ENCODE results near the gene SPEF2.

Gene SPEF2

DNA sequence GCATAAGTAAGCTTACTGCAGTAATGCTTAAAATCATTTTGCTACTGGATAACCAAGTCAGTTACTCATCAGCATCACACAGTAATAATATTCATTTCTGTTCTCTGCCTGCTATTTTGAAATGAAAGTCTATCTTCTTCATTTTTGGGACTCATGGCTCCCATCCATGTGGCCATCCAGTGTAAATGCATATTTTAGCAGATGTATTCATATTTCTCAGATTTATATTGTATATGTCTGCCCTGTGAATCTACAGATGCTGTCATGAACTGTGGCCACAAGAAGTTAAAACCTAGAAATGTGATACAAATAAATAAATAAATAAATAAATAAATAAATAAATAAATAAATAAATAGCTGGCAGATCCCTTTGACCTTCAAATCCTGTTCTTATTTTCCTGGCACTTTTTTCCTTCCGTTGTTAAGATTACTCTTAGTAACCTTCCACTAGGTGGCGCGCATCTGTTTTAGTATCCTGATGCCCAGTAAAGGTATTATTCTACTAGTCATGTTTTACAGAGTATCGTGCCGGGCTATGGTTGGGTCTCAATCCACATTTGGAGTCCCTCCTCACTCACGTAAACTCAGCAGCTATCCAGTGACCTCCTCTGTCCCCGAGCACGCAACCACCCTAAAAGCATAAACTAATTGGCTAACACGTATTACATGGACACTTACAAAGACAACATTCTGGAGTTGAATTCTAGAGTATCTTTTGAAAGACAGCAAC, 159.9 kb downstream of the SPEF2 start:
- DNase-seq (ENCODE audit: low read depth in 2 of 3, low spot score in 2 of 3) = peak in 2 of 3 experiments; percentile 32 to 40

DNA sequence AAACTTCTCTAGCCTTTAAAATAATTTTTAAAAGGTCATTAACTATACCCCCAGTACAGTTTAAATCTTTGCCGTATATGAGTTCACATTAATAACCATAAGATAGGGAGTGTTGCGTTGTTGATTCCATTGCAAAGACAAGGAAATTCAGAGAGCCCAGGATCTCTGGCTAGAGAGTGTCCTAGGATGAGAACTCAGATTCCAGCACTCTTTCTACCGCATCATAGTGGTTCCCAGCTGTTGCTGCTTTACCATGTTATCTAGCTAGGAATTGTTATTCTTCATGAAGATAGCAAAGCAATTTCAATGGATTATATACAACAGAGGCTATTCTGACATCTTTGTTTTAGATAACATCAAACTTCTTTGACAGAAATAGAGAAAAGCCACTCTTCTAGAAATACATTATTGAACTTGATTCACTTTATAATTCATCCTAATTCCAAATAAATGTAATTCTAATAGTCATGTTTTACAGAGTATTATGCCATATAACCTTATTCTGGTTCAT, 160.7 kb downstream of the SPEF2 start:
- no peak for DNase-seq (ENCODE audit: low read depth in 2 of 3, low spot score in 2 of 3)

DNA sequence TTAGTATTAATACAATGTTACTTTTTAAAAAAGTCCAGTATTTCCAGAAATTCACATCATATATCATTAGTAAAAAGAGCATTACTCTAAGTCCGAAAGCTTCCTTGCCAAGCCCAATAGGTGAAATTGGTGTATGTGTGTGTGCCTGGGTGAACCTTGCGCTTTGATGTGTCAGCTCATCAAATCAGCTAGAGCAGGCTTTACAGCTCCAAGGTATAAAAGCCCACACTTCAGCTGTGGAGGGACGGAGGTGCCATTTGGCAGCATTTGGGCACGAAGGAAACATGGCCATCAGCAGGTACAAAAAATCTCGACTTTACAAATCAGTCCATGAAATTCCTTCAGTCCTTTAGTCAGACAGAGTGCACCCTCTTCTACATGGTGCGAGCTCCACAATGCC, 162.6 kb downstream of the SPEF2 start:
- DNase-seq (ENCODE audit: low read depth in 2 of 3, low spot score in 2 of 3) = no peak

DNA sequence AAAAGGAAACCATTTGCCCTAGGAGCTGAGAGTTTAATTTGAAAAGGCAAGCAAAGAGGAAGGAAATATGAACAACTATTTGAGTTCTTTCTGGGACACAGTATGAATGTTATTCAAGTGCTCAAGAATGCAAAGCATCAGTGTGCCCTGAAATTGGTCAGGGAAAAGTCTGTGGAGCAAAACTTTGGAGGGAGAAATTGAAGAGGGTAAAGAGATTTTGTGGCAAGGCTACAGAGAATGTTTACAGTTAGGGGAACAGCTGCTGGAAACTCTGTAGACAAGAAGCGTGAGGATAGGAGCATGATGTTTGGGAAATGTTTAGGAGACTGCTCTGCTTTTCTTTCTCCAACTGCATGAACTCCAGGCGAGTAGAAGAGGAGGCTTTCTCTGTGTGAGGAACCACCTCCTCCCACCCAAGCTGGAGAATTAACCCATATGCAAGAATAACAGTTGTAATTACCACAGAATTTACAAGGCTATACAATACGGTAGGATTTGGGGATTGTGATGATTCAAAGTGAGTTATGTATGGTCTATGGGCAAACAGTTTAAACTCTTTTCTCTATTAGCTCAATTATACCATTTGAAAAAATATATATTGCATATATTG, 163.6 kb downstream of the SPEF2 start:
- no peak for DNase-seq (ENCODE audit: low read depth in 2 of 3, low spot score in 2 of 3)

DNA sequence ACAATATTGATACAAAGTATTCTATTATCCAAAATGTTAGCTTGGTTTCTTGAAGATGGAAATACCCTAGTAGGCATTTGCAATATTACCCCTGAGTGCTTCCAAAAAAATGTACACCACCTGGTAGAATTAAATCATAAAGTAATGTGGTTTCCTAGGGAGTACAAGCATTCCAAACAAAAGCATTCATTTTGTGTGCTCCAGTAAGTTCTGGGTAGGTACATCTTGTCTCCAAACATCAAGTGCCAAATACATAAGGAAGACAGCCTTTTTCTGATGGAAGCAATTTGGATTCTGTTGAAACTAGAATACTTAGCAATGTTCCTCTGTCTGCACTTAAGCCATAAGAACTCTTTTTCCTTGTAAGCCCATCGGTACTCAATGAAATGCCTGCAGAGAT, 165.9 kb downstream of the SPEF2 start:
- no peak for DNase-seq (ENCODE audit: low read depth in 2 of 3, low spot score in 2 of 3)

DNA sequence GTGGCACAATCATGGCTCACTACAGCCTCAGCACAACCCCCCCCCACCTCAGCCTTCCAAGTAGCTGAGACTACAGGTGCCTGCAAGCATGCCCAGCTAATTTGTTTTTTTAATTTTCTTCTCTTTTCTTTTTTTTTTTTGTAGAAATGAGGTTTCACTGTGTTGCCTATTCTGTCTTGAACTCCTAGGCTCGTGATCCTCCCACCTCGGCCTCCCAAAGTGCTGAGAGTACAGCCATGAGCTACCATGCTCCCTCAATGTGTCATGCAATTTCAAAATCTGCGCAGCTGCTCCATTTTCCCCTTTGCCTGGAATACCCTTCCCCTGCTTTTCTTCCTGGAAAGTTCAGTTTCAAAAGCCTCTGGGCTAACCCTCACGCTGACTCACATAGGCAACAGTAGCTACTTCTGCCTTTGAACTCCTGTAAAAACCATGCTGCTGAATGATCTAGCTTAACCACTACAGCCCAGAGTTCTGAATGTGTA, 168.0 kb downstream of the SPEF2 start:
- DNase-seq (ENCODE audit: low read depth in 2 of 3, low spot score in 2 of 3) = no peak

DNA sequence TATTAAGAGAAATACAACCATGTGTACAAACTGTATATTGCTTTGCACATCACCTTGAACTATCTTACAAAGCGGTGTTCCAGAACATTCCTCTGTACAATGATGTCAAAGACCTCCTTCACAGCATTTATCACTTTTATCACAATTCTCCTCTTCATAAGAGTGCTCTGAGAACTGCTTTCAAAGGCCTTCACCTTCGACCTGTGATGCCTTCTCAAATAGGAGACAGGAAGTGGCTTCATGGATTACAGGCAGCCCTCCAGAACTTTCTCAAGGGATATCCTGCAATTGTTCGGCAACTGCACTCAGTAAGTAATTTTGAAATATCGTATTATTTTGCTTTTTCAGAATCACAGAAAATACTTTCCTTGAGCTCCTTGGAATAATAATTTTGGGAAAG, 171.1 kb downstream of the SPEF2 start:
- no peak for DNase-seq (ENCODE audit: low read depth in 2 of 3, low spot score in 2 of 3)

DNA sequence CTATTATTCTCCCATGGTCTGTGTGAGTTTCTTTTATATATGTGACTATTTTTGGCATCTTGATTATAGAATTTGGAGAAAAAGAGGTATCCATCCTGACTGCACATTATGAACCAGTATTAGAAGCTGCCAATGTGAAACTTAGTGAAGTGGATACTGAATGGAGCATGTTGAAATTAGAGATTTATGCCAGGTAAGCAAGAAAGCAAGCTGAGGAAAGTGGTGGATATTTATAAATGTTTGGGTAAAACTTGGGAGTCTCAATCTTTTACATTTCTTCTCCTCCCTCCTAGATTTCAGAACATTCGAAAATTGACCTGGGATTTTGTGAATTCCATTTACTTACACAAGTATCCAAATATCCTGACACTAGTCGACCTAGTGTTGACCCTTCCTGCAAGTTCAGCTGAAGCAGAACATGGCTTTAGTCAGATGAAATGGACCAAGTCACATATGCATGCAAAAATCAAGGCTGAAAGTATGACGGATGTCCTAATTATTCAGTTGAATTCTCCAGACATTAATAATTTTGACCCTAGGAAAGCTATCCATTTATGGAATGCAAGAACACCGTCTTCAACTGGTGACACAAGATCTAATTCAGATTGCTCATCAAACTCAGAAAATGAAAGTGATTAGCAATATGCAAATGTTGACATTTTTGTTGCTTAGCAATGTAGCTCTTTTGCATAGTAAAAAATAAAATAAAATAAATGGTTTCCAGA, 172.2 kb downstream of the SPEF2 start:
- DNase-seq (ENCODE audit: low read depth in 2 of 3, low spot score in 2 of 3) = no peak

DNA sequence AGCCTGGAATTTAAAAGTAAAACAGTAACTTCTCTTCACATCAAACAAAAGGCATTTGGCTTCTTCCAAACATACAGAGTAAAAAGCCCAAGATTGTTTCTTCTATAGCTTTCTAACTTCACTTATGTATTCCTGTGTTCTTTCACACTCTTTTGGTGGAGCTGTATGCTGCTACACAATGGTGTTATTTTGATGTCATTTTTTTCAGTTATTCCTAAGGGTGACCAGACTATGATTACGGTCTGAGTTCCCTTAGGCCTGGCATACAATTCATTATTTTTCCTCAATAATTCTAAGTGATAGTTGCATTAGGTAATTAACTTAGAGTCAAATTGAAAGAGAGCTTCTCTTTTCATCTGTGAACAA, 172.8 kb downstream of the SPEF2 start:
- no peak for DNase-seq (ENCODE audit: low read depth in 2 of 3, low spot score in 2 of 3)

DNA sequence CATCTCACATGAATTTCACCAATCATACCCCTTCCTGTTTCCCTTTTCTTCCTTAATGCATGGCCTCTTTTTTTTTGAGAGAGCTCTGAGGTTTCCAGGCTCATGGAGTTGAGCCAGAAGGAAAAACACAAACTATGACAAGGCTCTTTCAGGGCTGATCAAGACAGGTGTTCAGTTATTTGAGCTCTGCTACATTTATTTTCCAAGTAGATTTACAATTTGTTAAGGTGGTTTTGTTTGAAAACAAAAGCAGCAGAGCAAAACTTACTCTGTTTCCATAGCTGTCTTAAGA, 176.6 kb downstream of the SPEF2 start:
- DNase-seq (ENCODE audit: low read depth in 2 of 3, low spot score in 2 of 3) = no peak

DNA sequence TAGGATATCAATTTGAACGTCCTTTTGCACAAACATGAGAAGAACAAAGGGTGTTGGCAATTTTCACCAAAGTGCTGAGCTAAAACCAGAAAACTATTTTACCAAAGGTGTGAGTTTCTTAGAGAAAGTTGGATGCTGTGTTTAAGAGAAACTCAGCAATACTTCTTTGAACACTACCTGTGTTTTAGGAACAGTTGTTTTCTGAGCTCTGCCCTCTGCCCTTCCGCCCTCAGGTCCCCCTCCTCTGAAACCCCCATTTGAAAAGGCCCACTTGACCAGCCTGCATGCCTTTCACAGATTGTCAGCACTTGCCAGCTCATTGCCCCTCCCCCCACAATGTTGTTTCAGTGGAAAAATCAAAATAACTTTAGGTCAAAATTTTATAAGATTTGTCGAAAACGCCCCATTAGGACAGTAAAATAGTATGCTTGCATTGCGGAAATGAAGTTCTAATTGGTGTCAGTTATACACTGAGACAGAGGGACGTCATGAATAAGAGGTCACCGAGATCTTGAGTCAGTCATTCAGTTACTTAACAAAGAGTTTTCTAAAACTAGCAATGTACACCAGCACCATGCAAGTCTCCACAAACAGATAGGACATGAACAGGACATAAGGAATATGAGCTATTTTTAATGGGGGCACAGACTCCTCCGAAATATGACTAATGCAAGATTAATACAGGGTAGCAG, 177.2 kb downstream of the SPEF2 start:
- DNase-seq (ENCODE audit: low read depth in 2 of 3, low spot score in 2 of 3) = no peak

DNA sequence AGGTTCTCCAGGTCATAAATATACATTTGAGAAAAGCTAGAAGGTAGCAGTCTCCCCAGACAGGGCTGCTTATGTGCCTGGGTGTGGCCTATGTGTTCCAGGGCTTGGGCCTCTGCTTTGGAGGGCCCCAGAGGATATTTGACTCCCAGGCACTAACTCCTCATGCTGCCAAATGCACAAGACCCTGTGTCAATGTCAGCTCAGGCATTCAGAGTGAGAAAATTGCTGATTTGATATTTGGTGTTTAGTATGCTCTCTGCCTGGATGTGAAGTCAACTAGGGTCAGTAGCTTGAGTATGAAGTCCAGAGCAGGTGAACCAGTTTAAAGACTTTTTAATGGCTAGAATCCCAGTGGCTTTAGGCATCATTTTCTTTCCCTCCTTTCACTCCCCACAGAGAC, 181.5 kb downstream of the SPEF2 start:
- no peak for DNase-seq (ENCODE audit: low read depth in 2 of 3, low spot score in 2 of 3)

DNA sequence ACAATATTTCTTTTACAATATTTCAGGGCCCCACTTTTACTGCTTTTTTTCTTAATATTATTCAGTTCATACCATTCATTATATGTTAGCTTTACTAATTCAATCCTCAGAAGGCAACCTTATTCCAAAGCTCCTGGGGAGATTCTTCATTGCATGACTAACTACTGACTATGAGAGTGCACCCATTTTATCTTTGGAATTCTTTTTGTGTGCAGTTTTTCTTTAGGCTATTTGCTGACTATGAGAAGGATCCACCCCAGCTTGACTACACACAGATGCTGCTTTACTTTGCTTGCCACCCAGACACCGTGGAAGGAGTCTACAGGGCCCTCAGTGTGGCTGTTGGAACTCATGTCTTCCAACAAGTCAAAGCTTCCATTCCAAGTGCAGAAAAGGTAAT, 182.1 kb downstream of the SPEF2 start:
- DNase-seq (ENCODE audit: low read depth in 2 of 3, low spot score in 2 of 3) = no peak

DNA sequence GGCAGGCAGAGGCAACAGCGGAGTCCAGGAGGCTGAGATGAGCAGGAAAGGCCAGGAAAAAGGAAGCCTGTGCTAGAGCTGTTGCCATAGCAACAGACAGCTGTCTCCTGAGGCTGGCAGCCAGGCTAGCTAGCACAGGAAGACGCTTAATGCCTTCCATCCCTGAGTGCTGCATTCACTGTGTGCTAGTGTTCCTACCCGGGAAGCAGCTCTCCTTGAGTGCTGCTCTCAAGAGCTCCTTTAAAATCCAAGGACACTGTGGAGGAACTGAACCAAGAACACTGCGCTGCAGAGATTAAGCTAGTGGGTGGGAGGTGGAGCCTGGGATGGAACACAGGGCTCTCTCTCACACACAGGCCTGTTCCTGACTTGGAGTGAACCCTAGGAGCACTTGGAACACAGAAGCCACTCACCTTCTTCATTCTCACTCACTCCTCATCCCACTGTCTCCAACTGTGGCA, 185.6 kb downstream of the SPEF2 start:
- no peak for DNase-seq (ENCODE audit: low read depth in 2 of 3, low spot score in 2 of 3)

DNA sequence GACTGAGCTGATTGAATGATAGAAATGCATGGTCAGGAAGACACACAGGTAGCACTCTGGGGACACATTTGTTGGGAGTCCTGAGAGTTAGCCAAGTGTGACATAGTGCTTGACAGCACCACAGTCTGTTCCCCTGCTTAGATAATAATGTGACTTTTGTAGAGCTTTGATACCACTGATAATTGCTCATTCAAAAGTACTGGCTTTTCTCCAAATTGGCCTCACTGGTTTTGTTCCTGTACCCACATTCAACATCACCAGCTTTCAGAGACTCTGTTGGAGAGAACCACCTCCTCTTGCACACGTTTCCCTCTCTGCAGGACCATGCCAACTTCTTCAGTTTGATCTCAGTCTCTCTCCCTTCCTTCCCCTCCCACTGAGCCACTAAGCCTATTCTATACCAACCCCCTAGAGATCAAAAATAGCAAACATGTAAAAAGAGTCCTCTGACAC, 186.6 kb downstream of the SPEF2 start:
- DNase-seq (ENCODE audit: low read depth in 2 of 3, low spot score in 2 of 3) = no peak

DNA sequence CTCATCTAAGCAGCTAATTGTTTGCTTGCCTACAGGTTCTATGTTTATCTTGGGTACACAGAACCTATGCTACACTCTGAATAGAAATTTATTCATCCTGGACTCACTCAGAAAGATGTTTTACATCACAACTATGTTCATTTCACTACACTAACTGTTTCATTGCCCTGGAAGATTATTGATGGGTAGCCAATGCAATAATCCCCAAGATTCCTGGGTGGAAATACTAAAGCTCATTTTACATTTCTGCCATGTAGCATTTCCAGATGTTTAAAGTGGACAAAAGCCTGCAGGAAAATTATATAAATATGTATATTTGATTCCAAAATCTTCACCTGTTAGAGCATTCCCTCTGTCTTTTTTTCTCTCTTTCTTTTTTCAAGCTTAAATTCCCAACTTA, 187.2 kb downstream of the SPEF2 start:
- DNase-seq (ENCODE audit: low read depth in 2 of 3, low spot score in 2 of 3) = no peak

DNA sequence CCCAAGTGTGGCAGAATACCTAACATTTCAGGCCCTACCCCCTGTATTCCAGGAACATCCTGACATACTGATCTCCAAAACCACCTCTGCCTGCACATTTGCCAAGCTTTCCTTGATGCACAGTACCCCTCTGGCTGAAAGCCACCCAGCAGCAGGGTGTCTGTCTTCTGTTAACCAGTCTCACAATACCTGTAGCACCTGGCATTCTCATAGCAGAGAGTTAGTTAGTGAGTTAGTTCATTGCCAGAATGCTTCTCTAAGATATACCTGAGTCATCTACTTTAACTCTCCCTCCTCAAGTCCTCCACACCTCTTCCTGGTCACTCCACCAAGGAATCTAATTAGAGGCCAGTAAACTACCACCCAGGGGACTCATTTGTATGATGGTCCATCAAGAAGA, 192.9 kb downstream of the SPEF2 start:
- DNase-seq (ENCODE audit: low read depth in 2 of 3, low spot score in 2 of 3) = no peak

DNA sequence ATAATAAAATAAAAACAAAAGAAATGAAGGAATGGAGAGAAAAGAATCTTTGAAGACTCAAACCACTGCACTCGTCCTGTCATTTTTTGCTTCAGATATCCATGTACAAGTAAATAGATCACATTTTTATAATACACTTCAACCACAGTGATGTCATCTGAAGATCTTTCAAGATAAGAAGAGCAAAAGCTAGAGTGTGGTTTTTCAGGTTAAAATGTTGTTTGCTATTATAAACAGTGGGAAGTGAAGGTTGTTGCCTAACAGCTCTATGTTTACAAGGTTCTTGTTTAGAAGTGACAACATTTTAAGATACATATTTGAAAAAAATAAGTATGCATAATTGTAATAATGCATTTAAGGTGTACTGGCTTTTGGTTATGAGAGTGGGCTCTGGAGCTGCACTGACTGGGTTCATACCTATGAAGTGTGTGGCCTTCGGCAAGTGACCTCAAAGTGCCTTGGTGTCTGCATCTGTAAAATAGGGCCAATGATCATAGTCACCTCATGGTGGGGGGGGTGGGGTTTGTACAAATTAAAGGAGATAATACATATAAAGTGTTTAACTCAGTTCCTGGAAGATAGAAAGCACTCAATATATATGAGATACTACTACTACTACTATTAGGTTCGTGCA, 193.6 kb downstream of the SPEF2 start:
- DNase-seq (ENCODE audit: low read depth in 2 of 3, low spot score in 2 of 3) = no peak

DNA sequence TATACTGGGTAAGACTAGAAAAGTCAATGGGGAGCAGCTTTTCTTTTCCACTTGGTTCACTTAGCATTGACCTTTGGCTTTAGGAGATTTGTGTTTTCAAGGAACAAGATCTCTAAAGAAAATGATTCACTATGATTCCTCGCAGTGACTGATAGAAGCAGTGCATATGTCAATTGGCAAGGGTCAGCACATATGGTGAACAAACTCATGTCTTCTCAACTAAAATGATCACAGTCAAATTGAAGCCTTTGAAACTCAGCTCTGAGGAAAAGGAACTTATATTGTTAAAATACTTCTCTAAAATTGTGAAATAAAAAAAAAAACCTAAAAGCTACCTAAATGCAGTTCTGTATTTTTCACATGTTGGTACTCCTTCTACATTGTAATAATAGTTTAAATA, 195.9 kb downstream of the SPEF2 start:
- DNase-seq (ENCODE audit: low read depth in 2 of 3, low spot score in 2 of 3) = no peak

DNA sequence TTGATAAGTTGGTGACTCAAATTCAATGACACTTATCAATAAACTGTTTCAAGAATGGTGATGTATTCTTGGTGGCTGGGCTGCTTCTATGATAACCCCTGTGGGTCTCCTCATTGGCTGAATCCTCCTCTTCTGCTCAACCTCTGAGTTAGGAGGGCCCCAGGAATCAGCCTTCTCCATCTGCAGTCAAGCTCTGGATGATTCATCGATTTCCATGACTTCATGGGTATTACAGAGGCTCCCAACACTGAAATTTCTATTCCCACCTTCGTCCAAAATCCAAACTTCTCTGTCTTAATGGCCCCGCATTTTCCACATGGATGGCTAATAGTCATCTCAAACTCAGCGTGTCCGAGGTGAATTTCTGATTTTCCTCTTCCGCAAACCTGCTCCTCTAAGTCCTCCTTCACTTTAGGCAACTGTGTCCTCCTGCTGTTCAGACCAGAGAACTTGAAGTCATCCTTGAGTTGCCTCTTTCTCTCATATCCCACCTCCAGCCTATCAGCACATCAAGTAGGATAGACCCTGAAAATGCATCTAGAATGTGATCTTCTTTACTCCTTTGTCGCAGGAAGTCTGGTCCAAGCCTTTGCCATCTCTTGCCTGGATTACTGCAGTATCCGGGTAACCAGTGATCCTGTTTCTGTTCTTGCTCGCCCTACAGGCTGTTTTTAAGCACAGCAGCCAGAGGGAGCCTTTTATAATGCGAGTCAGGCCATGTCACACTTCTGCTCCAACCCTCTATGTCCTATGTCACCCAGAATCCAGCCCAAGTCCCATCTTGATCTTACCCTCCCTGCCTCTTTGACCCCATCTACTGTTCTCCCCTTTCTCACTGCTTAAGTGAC, 197.7 kb downstream of the SPEF2 start:
- no peak for DNase-seq (ENCODE audit: low read depth in 2 of 3, low spot score in 2 of 3)
